ENCODE measurements around the gene UNC5A. TPM values are rescaled to one million over a fixed set of nuclear protein-coding genes. Genes with fewer than 3 reads are reported as not detected.

The UNC5A gene
- total RNA-seq, 1 experiment from 2014 or later, result 20.2 TPM

GRCh38 chr5:176857894-176858273 is 47.5 kb downstream of the UNC5A start:
- H3K27ac Mint-ChIP-seq (ENCODE audit: unreplicated experiment), result no peak overlapping the region
- no peaks in the 10 kb centered on the region for H3K4me1 Mint-ChIP-seq (ENCODE audit: low read depth, unreplicated experiment)
- no peak for TF ChIP-seq CTCF (IDR thresholded peaks at IDR 0.05; ENCODE audit: unreplicated experiment)
- BruUV-seq (replicated peaks), result no TSS peak
- CTCF ChIA-PET, result interaction anchor here (0.5 kb wide), 1 partner anchor 9 kb away, joined by 3 read pairs; no protein-coding TSS in a partner anchor
- peaks cover 17% of the 10 kb centered on the region for H3K27me3 Mint-ChIP-seq (ENCODE audit: unreplicated experiment)
- no peaks in the 10 kb centered on the region for H3K9me3 Mint-ChIP-seq (ENCODE audit: low read depth, unreplicated experiment)
- no peak for DNase-seq
- no peaks in the 10 kb centered on the region for H3K36me3 Mint-ChIP-seq (ENCODE audit: insufficient read depth, unreplicated experiment)
- intact Hi-C loops (cut with micrococcal nuclease; ENCODE audit: unreplicated experiment), result no loop called here
- no peak overlapping the region for H3K4me3 Mint-ChIP-seq (ENCODE audit: low read depth, unreplicated experiment)

DNA sequence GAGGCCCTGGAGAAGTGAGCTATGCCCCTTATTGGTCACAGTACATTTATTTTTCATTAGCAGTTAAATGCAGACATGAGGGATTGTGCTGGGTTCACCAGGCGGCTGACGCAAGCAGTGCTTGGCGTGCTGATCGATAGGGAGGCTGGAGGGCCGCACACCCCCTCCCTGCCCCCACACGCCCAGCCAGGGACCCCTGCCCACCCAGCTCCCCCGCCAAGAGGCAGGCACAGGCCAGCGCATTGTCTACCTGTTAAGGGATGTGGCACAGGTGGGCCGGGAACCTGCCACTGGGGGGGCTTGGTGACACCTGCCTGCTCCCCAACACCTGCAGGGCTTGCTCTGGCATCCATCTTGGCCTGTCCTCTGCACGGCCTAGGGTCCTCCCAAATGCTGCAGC is 49.6 kb downstream of the UNC5A start:
- CTCF ChIA-PET, result no interaction called here
- no peak for TF ChIP-seq CTCF (IDR thresholded peaks at IDR 0.05; ENCODE audit: unreplicated experiment)
- no peaks in the 10 kb centered on the region for H3K36me3 Mint-ChIP-seq (ENCODE audit: insufficient read depth, unreplicated experiment)
- H3K4me3 Mint-ChIP-seq (ENCODE audit: low read depth, unreplicated experiment), result no peak overlapping the region
- no peaks in the 10 kb centered on the region for H3K4me1 Mint-ChIP-seq (ENCODE audit: low read depth, unreplicated experiment)
- no TSS peak for BruUV-seq (replicated peaks)
- H3K9me3 Mint-ChIP-seq (ENCODE audit: low read depth, unreplicated experiment), result no peaks in the 10 kb centered on the region
- intact Hi-C loops (cut with micrococcal nuclease; ENCODE audit: unreplicated experiment), result no loop called here
- DNase-seq, result no peak
- no peak overlapping the region for H3K27ac Mint-ChIP-seq (ENCODE audit: unreplicated experiment)
- peaks cover 17% of the 10 kb centered on the region for H3K27me3 Mint-ChIP-seq (ENCODE audit: unreplicated experiment)

DNA sequence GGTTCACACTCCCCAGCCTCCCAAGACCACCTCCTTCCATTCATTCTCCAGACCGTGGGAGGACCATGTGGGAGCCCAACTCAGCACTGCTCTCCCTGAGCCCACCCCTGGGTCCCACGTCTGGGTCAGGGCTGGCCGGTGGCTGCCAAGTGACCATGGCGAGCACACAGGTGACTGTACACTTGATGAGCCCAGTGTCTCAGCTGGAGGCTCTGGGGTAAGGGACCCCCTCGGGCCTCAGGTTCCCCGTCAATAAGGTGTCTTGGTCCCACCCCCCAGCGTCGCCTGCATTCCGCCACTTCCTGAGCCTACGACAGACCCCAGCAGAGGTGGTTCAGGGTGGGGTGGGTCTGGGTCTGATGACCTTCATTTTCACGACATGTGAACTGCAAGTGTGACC is 50.0 kb downstream of the UNC5A start:
- TF ChIP-seq CTCF (IDR thresholded peaks at IDR 0.05; ENCODE audit: unreplicated experiment), result no peak
- H3K27me3 Mint-ChIP-seq (ENCODE audit: unreplicated experiment), result peaks cover 17% of the 10 kb centered on the region
- H3K9me3 Mint-ChIP-seq (ENCODE audit: low read depth, unreplicated experiment), result no peaks in the 10 kb centered on the region
- CTCF ChIA-PET, result no interaction called here
- no peaks in the 10 kb centered on the region for H3K4me1 Mint-ChIP-seq (ENCODE audit: low read depth, unreplicated experiment)
- BruUV-seq (replicated peaks), result no TSS peak
- intact Hi-C loops (cut with micrococcal nuclease; ENCODE audit: unreplicated experiment), result no loop called here
- H3K27ac Mint-ChIP-seq (ENCODE audit: unreplicated experiment), result no peak overlapping the region
- no peak for DNase-seq
- no peaks in the 10 kb centered on the region for H3K36me3 Mint-ChIP-seq (ENCODE audit: insufficient read depth, unreplicated experiment)
- no peak overlapping the region for H3K4me3 Mint-ChIP-seq (ENCODE audit: low read depth, unreplicated experiment)

- Mint-ChIP-seq H3K27me3 (ENCODE audit: unreplicated experiment) (peaks cover 17% of the 10 kb centered on the region), H3K9me3 (ENCODE audit: low read depth, unreplicated experiment) (no peaks in the 10 kb centered on the region), H3K27ac (ENCODE audit: unreplicated experiment) (no peak overlapping the region), H3K4me3 (ENCODE audit: low read depth, unreplicated experiment) (no peak overlapping the region), H3K36me3 (ENCODE audit: insufficient read depth, unreplicated experiment) (no peaks in the 10 kb centered on the region), H3K4me1 (ENCODE audit: low read depth, unreplicated experiment) (no peaks in the 10 kb centered on the region)
- CTCF ChIA-PET, result no interaction called here
- no peak for TF ChIP-seq CTCF (IDR thresholded peaks at IDR 0.05; ENCODE audit: unreplicated experiment)
- no peak for DNase-seq
- intact Hi-C loops (cut with micrococcal nuclease; ENCODE audit: unreplicated experiment), result no loop called here
- BruUV-seq (replicated peaks), result no TSS peak
These were observed 50.9 kb downstream of the UNC5A start for GRCh38 chr5:176861276-176861675.

All from Calu3 (cell line).